GM19397 (cell line): ENCODE measurements around the gene FIG4.
A peak's percentile ranks its signal among the peaks of the same experiment; 100 is the strongest.
"Not testable (repeated sequence)": the region's sequence is repeated elsewhere in the genome, so short reads cannot be mapped to it uniquely, and the experiment has no call there.

Experiments
- ATAC-seq: cut with Tn5 transposase; IDR thresholded peaks from one replicate; pipeline ENCODE4 v1.9.1; 2021; ENCODE audit warnings: mild to moderate bottlenecking, moderate library complexity; ENCODE audit not compliant: unreplicated experiment

The FIG4 gene

GRCh38 chr6:109690737-109691621 is at the start of gene FIG4, which contains the start of gene AK9:
FIG4 (plus strand) TSS chr6:109691296; CDS start chr6:109691436, 140 bp downstream.
AK9 (minus strand) TSS chr6:109691202; CDS start chr6:109675745, 15,457 bp downstream.
- peak; percentile 94 for ATAC-seq

GRCh38 chr6:109644131-109644530 is 47.0 kb upstream of the FIG4 start:
- ATAC-seq = no peak

- ATAC-seq = no peak
Observed at GRCh38 chr6:109653264-109653663, 37.8 kb upstream of the FIG4 start.

GRCh38 chr6:109655761-109656262 is 35.3 kb upstream of the FIG4 start:
- no peak for ATAC-seq

- no peak for ATAC-seq
Observed at GRCh38 chr6:109660526-109661320, 30.4 kb upstream of the FIG4 start.

DNA sequence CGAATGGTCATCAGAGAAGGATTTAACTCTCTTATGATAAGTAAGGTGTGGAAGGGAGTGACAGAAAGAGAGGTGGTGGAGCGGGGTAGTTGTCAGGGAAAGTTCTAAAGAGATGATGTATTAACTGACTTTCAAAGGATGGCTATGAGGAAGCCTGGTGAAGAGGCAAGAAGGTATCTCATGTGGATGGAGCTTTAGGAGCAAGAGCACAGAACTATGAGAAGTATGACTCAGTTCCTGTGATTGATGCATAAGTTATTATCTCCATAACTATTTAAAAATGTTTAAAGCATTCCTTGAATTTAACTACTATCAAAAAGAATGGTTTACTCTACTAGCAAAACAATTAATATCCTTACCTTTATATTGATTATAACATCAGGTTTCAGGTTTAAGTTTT is 28.9 kb upstream of the FIG4 start:
- ATAC-seq = no peak

GRCh38 chr6:109669811-109670210 is 21.3 kb upstream of the FIG4 start:
- ATAC-seq = no peak

GRCh38 chr6:109671733-109672132 is 19.4 kb upstream of the FIG4 start:
- ATAC-seq = no peak

- ATAC-seq = no peak
Observed at GRCh38 chr6:109672175-109672574, 18.9 kb upstream of the FIG4 start.

DNA sequence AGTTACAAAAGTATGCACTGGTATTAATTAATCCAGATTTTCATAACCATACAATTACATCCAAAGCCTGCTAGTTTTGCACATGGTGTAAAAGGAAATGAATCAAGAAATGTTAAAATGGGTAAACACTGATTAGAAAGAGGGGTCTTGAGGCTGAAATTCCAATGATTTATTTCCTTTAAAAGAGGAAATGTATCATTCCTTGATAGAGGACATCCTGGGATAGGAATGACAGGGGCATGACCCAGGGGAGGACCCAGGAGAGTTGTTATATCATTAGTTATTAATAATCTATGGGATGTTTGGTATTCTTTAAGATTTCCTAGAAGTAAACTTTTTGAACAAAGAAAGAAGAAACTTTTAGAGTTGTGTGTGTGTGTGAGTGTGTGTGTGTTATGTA is 18.3 kb upstream of the FIG4 start:
- ATAC-seq = no peak

GRCh38 chr6:109676724-109677123 is 14.4 kb upstream of the FIG4 start:
- ATAC-seq = no peak

- ATAC-seq = no peak
Observed at GRCh38 chr6:109678240-109678639, 12.9 kb upstream of the FIG4 start.

DNA sequence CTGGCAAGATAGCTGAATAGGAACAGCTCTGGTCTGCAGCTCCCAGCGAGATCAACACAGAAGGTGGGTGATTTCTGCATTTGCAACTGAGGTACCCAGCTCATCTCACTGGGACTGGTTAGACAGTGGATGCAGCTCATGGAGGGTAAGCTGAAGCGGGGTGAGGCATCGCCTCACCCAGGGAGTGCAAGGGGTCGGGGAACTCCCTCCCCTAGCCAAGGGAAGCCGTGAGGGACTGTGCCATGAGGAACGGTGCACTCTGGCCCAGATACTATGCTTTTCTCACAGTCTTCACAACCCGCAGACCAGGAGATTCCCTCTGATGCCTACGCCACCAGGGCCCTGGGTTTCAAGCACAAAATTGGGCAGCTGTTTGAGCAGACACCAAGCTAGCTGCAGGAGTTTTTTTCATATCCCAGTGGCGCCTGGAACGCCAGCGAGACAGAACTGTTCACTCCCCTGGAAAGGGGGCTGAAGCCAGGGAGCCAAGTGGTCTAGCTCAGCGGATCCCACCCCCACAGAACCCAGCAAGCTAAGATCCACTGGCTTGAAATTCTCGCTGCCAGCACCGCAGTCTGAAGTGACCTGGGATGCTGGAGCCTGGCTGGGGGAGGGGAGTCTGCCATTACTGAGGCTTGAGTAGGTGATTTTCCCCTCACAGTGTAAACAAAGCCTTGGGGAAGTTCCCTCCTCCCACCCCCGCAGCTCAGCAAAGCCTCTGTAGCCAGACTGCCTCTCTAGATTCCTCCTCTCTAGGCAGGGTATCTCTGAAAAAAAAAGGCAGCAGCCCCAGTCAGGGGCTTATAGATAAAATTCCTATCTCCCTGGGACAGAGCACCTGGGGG is 12.2 kb upstream of the FIG4 start:
- not testable (repeated sequence) for ATAC-seq

DNA sequence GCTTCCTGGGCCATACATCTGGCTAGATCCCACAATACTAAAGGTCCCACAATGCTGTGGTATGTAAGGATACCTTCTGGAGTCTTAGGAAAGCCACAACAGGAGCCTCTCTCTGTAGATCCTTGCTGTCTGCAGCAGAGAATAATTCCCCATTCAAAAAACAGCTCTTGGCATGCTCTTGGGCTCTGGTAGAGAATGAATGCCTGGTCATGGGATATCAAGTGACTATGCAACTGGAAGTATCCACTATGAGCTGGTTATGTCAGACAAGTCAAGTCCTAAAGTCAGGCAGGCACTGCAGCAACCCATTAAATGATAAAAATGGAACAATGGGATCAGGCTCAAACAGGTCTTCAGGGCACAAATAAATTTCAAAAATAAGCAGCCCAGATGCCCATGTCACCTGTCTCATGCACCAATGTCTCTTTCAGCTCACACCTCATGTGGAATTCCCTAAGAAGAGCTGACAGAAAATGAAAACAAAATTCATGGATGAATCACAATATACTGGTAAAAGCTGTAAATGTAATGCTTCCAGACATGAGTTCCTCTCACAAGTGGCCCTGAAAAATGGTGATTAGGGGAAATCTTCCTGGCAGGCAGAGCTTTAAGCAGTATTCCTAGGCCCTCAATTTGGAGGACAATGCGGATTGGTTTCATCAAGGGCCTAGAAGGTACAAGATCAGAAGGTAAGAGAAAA is 4.4 kb upstream of the FIG4 start:
- ATAC-seq = no peak

GRCh38 chr6:109687271-109687761 is 3.8 kb upstream of the FIG4 start:
- no peak for ATAC-seq

GRCh38 chr6:109690373-109690736 is 741 bp upstream of the FIG4 start:
- peak; percentile 40 for ATAC-seq

- no peak for ATAC-seq
Observed at GRCh38 chr6:109693111-109693510, 2.0 kb downstream of the FIG4 start.

DNA sequence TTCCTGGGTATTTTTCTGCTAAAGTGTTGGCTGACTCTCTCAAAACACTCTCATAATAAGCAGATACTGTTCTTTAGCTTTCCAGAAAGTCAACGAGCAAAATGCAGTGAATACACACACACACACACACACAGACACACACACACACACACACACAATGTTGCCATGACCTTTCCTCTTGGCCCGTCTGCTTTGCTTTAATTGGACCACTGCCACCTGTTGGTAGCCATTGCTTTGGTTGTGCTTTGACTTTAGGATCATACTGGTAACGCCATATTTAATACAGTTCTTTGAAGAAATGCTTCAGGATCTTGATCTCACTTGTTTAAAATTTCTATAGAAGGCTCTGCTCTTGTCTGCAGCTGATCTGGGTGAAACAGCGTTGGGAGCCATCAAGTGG is 4.4 kb downstream of the FIG4 start:
- ATAC-seq = no peak

DNA sequence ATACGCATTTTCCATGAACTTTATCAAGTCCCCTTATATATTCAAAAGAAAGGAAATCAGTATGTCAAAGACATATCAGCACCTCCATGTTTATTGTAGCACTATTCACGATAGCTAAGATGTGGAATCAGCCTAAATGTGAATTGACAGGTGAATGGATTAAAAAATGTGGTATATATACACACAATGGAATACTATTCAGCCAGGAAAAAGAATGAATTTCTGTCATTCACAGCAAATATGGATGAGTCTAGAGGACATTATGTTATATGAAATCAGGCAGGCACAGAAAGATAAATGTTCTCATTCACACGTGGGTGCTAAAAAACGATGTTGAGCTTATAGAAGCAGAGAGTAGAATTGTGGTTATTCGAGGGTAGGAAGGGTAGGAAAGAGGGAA is 5.3 kb downstream of the FIG4 start:
- ATAC-seq = no peak

- no peak for ATAC-seq
Observed at GRCh38 chr6:109701221-109701620, 10.1 kb downstream of the FIG4 start.
